GM23338 (cell line): Measurements from ENCODE around the gene MOB3B. TPM values are rescaled to one million over a fixed set of nuclear protein-coding genes. Genes with fewer than 3 reads are reported as not detected.

Experiments
- ATAC-seq: fragments of 200-7000 bp; cut with Tn5 transposase; 3 replicates; pipeline ENCODE4 v1.9.1; 2020
- DNase-seq: peaks from one replicate; pipeline ENCODE4 v3.0.0-alpha.2; 2015; ENCODE audit warnings: low spot score
- H2AFZ ChIP-seq: fragments of 200-600 bp; sonication (generic); 2 replicates; pipeline ENCODE4 v1.8.0; 2016; ENCODE audit warnings: antibody characterized with exemption, mild to moderate bottlenecking, moderate library complexity
- H3F3A ChIP-seq: fragments of 200-600 bp; sonication (generic); replicated peaks from 2 replicates; pipeline ENCODE4 v1.8.0; 2017; ENCODE audit warnings: antibody characterized with exemption, mixed run types, low read depth
- H3K27ac ChIP-seq: fragments of 200-600 bp; sonication (generic); 2 replicates; pipeline ENCODE4 v1.6.1; 2016; ENCODE audit warnings: low read depth
- H3K27me3 ChIP-seq: fragments of 200-600 bp; sonication (generic); 2 replicates; pipeline ENCODE4 v1.8.0; 2016; ENCODE audit warnings: mild to moderate bottlenecking, mixed run types, moderate library complexity; ENCODE audit not compliant: insufficient read depth
- H3K36me3 ChIP-seq: fragments of 200-600 bp; sonication (generic); 2 replicates; pipeline ENCODE4 v1.8.0; 2016; ENCODE audit warnings: mild to moderate bottlenecking; ENCODE audit not compliant: insufficient read depth
- H3K4me1 ChIP-seq: fragments of 200-600 bp; sonication (generic); 2 replicates; pipeline ENCODE4 v1.8.0; 2016; ENCODE audit warnings: mild to moderate bottlenecking, moderate library complexity; ENCODE audit not compliant: insufficient read depth
- H3K4me2 ChIP-seq: fragments of 200-600 bp; sonication (generic); 2 replicates; pipeline ENCODE4 v1.7.1; 2017; ENCODE audit warnings: mixed run types
- H3K4me3 ChIP-seq: fragments of 200-600 bp; sonication (generic); 2 replicates; pipeline ENCODE4 v1.6.1; 2016; ENCODE audit warnings: mixed run types
- H3K79me2 ChIP-seq: fragments of 200-600 bp; sonication (generic); replicated peaks from 2 replicates; pipeline ENCODE4 v1.8.0; 2017; ENCODE audit warnings: mild to moderate bottlenecking; ENCODE audit not compliant: insufficient read depth
- H3K9me2 ChIP-seq: fragments of 200-600 bp; sonication (generic); 2 replicates; pipeline ENCODE4 v1.8.0; 2017; ENCODE audit not compliant: insufficient read depth
- H4K20me1 ChIP-seq: fragments of 200-600 bp; sonication (generic); replicated peaks from 2 replicates; pipeline ENCODE4 v1.8.0; 2017; ENCODE audit warnings: mild to moderate bottlenecking; ENCODE audit not compliant: insufficient read depth
- H3K27ac Mint-ChIP-seq: 2 replicates; pipeline ENCODE4 v1.8.0; 2020; ENCODE audit warnings: inconsistent platforms, mild to moderate bottlenecking, moderate library complexity, mixed read lengths
- H3K27me3 Mint-ChIP-seq: 3 replicates; pipeline ENCODE4 v1.8.0; 2022; ENCODE audit warnings: low read depth, mild to moderate bottlenecking, moderate library complexity, mixed read lengths, inconsistent platforms; ENCODE audit not compliant: insufficient read depth, poor library complexity
- H3K36me3 Mint-ChIP-seq: 3 replicates; pipeline ENCODE4 v1.8.0; 2021; ENCODE audit warnings: low read depth, mild to moderate bottlenecking, inconsistent platforms, moderate library complexity, mixed read lengths
- H3K4me1 Mint-ChIP-seq: 3 replicates; pipeline ENCODE4 v1.8.0; 2020; ENCODE audit warnings: mild to moderate bottlenecking, inconsistent platforms, mixed read lengths
- H3K4me3 Mint-ChIP-seq: 3 replicates; pipeline ENCODE4 v1.8.0; 2021; ENCODE audit warnings: moderate library complexity, mild to moderate bottlenecking, inconsistent platforms, mixed read lengths
- H3K9me3 Mint-ChIP-seq: 3 replicates; pipeline ENCODE4 v1.8.0; 2020; ENCODE audit warnings: moderate library complexity, mild to moderate bottlenecking, inconsistent platforms, mixed read lengths
- CREB1 ChIP-seq: fragments of 250-450 bp; sonication (Bioruptor Pico); IDR thresholded peaks from 2 replicates; pipeline ENCODE4 v1.5.0; 2020; ENCODE audit warnings: low read depth, mild to moderate bottlenecking, moderate library complexity
- CTCF ChIP-seq, 2 experiments: fragments of 200-600 bp in 1 of 2; sonication (generic) in 1 of 2; conservative IDR thresholded peaks; 2 replicates each; pipeline versions ENCODE4 v1.5.1 to v1.6.1; 2016 to 2017; ENCODE audit warnings: antibody characterized with exemption in 2 of 2, low read depth in 2 of 2, mild to moderate bottlenecking in 2 of 2, moderate library complexity in 1 of 2
- ETS1 ChIP-seq: IDR thresholded peaks from 2 replicates; pipeline ENCODE4 v1.6.1; 2016; ENCODE audit warnings: antibody characterized with exemption
- EZH2phosphoT487 ChIP-seq: fragments of 200-600 bp; sonication (generic); IDR thresholded peaks from one replicate; pipeline ENCODE4 v1.8.1; 2018; ENCODE audit warnings: antibody characterized with exemption; ENCODE audit not compliant: unreplicated experiment
- JUNB ChIP-seq: IDR thresholded peaks from one replicate; pipeline ENCODE4 v1.6.1; 2016; ENCODE audit warnings: antibody characterized with exemption; ENCODE audit not compliant: unreplicated experiment
- NANOG ChIP-seq: IDR thresholded peaks from 2 replicates; pipeline ENCODE4 v1.6.1; 2016; ENCODE audit warnings: antibody characterized with exemption, borderline replicate concordance
- POLR2AphosphoS5 ChIP-seq: IDR thresholded peaks from 2 replicates; pipeline ENCODE4 v1.6.1; 2016; ENCODE audit warnings: antibody characterized with exemption, low read depth
- STAT1 ChIP-seq: IDR thresholded peaks from one replicate; pipeline ENCODE4 v1.6.1; 2016; ENCODE audit warnings: antibody characterized with exemption; ENCODE audit not compliant: unreplicated experiment
- ZNF114 ChIP-seq: fragments of 250-450 bp; sonication (Bioruptor Pico); IDR thresholded peaks from 2 replicates; pipeline ENCODE4 v1.5.0; 2020; ENCODE audit warnings: mild to moderate bottlenecking, moderate library complexity
- ZNF331 ChIP-seq: fragments of 250-450 bp; sonication (Bioruptor Pico); IDR thresholded peaks from 2 replicates; pipeline ENCODE4 v1.5.0; 2020; ENCODE audit warnings: low read depth, mild to moderate bottlenecking, moderate library complexity
- ZNF462 ChIP-seq: fragments of 250-450 bp; sonication (Bioruptor Pico); IDR thresholded peaks from 2 replicates; pipeline ENCODE4 v1.5.0; 2020; ENCODE audit warnings: mild to moderate bottlenecking, moderate library complexity
- polyA plus RNA-seq: library from polyadenylated mRNA; unstranded; fragments of >200 nt; fragmentation: Nextera tagmentation; extraction: Ambion mirVana; gene quantifications from 2 replicates; pipeline ENCODE4 v1.2.1, GENCODE V29; 2016
- total RNA-seq: library from RNA; depleted of rRNA; stranded (reverse); fragments of >200 nt; shearing (Covaris generic); gene quantifications from 2 replicates; pipeline ENCODE4 v1.2.3, GENCODE V29; 2014

MOB3B gene
- total and polyA plus RNA-seq, 2 experiments from 2014 or later = 7.6 to 12.1 TPM

DNA sequence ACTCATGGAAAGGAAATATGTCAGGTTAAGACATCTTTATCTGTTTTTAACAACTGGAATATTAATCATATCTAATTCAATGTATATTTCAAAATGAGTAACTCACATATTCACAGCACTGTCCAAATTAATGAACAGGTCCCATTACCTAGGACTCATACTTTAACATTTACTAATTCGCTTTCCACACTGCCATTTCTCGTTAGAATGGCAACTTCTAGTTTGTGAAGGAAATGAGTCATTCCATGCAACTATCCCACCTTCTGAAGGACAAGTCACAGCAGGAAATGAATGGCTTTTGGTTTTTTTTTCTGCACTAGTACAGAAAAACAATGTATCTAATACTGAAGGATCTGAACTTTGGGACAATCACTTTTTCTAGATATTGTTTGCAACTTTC, 30.2 kb downstream of the MOB3B start (continued):
- TF ChIP-seq ETS1 = no peak

DNA sequence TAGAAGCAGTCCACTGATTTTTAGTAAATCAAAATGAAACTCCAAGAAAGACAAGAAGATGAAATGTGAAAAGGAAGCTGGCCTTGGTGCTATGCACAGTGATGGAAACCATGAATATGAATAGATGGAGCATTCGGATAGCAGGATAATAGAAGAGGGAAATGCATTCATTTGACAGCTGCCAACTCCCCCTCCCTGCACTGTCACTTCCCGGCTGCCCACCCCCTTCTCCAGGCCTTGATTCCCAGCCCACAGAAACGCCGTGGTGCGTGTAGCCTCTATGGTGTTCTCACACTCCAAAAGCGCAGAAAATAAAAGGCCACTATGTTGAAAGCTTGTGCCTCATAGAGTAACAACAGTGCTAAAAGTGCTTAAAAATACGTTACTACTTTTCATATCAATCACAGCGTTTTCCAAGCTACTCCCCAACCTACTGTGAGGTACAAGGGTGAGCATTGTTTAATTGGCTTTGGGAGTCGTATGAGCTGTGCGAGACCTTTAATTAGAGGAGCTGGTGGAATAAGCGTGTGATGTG, 31.7 kb downstream of the MOB3B start:
- peak overlapping the region; percentile 45 for H3K4me3 Mint-ChIP-seq
- H3K9me3 Mint-ChIP-seq = peaks cover 13% of the 10 kb centered on the region
- peak; percentile 67 for ATAC-seq
- no peak overlapping the region for H2AFZ ChIP-seq
- peaks cover 46% of the 10 kb centered on the region for H3K4me1 ChIP-seq
- H3K36me3 ChIP-seq = no peaks in the 10 kb centered on the region; the same call in 1 of the 2 replicates
- TF ChIP-seq EZH2phosphoT487 = no peak
- TF ChIP-seq CTCF (conservative IDR thresholded peaks at IDR 0.05; ENCODE audit: low read depth in 2 of 2) = no peak
- TF ChIP-seq CREB1 (CRISPR knock-in tag) = no peak
- no peak for TF ChIP-seq ZNF462
- no peak for TF ChIP-seq ZNF331 (CRISPR knock-in tag)
- no peak for TF ChIP-seq STAT1
- TF ChIP-seq ZNF114 (CRISPR knock-in tag) = no peak
- no peak for TF ChIP-seq ETS1
- TF ChIP-seq POLR2AphosphoS5 = no peak
- TF ChIP-seq NANOG = no peak
- TF ChIP-seq JUNB = no peak
- H3K27me3 Mint-ChIP-seq = no peaks in the 10 kb centered on the region
- H3K9me2 ChIP-seq = no peaks in the 10 kb centered on the region
- peak overlapping the region; percentile 72 for H3K4me2 ChIP-seq
- peaks cover 18% of the 10 kb centered on the region; the same call in 2 of the 3 replicates for H3K36me3 Mint-ChIP-seq
- H4K20me1 ChIP-seq = no peaks in the 10 kb centered on the region
- peak overlapping the region; percentile 34; the same call in 1 of the 2 replicates for H3K4me3 ChIP-seq
- peaks cover 61% of the 10 kb centered on the region for H3K4me1 Mint-ChIP-seq
- 0 out of 2 replicates have a peak overlapping the region, but pooled peaks have one; percentile 2 for H3K27ac Mint-ChIP-seq
- peaks cover 10% of the 10 kb centered on the region for H3K79me2 ChIP-seq
- H3F3A ChIP-seq = no peaks in the 10 kb centered on the region
- no peaks in the 10 kb centered on the region for H3K27me3 ChIP-seq
- no peak overlapping the region for H3K27ac ChIP-seq
- no peak for DNase-seq
